ENCODE results near the gene DIDO1.

DIDO1 gene

GRCh38 chr20:62922451-62922921, 3.8 kb downstream of the DIDO1 start:
- intact Hi-C loops (cut with micrococcal nuclease): no loop called here
- H3K9me3 Mint-ChIP-seq: no peaks in the 10 kb centered on the region
- no peak overlapping the region for H3K4me3 Mint-ChIP-seq
- peaks cover 75% of the 10 kb centered on the region for H3K4me1 Mint-ChIP-seq (ENCODE audit: low read depth)
- no peak overlapping the region for H3K27ac Mint-ChIP-seq
- H3K36me3 Mint-ChIP-seq (ENCODE audit: low read depth): peaks cover 14% of the 10 kb centered on the region
- no peaks in the 10 kb centered on the region for H3K27me3 Mint-ChIP-seq

DNA sequence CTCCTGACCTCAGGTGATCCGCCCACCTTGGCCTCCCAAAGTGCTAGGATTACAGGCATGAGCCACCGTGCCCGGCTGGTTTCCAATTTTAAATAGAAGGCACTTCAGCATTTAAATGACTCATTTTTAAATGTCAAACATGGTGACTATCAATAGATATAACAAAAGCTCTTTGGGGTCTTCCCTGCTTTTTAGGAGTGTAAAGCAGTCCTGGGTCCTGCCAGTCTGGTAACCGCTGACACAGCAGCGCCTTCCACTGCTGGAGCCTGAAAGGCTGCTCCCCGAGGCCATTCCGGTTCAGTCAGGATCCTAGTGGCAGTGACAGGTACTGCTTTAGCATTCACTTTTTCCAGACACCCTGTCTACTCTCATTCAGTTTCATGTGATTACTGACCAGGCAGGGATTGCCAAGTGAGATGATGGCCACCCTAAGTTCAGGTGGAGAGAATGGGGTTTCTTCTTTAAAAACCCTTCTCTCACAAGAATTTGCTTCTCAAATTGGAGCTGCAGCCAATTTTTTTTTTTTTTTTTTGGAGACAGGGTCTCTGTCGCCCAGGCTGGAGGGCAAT, 5.1 kb downstream of the DIDO1 start:
- H3K36me3 Mint-ChIP-seq (ENCODE audit: low read depth): peaks cover 14% of the 10 kb centered on the region
- H3K27ac Mint-ChIP-seq: peak overlapping the region; percentile 32
- intact Hi-C loops (cut with micrococcal nuclease): no loop called here
- H3K9me3 Mint-ChIP-seq: no peaks in the 10 kb centered on the region
- H3K4me3 Mint-ChIP-seq: no peak overlapping the region
- peaks cover 74% of the 10 kb centered on the region for H3K4me1 Mint-ChIP-seq (ENCODE audit: low read depth)
- H3K27me3 Mint-ChIP-seq: no peaks in the 10 kb centered on the region

GRCh38 chr20:62920039-62920645, 6.2 kb downstream of the DIDO1 start:
- no peaks in the 10 kb centered on the region for H3K9me3 Mint-ChIP-seq
- no peaks in the 10 kb centered on the region for H3K27me3 Mint-ChIP-seq
- no peak overlapping the region for H3K4me3 Mint-ChIP-seq
- peak overlapping the region; percentile 32 for H3K27ac Mint-ChIP-seq
- intact Hi-C loops (cut with micrococcal nuclease): no loop called here
- H3K36me3 Mint-ChIP-seq (ENCODE audit: low read depth): peaks cover 5% of the 10 kb centered on the region
- H3K4me1 Mint-ChIP-seq (ENCODE audit: low read depth): peaks cover 79% of the 10 kb centered on the region

DNA sequence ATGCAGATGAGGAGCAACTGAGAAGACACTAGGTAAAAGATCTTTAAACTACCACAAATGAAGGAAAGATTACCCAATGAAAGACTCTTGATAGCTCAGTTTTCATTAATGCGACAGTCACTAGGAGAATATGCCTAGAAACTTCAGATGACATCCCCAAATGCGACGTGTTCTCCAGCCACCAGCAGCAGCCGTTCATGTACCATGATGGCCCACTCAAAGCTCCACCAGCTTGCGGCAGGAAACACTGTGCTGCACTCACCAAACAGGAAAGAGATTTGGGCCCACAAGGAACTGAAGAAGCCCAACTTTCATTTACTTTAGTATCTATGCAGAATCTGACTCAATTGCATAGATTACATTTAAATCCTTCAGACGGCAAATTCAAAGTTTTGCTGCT, 7.5 kb downstream of the DIDO1 start:
- intact Hi-C loops (cut with micrococcal nuclease): no loop called here
- no peaks in the 10 kb centered on the region for H3K27me3 Mint-ChIP-seq
- peaks cover 18% of the 10 kb centered on the region for H3K36me3 Mint-ChIP-seq (ENCODE audit: low read depth)
- H3K4me3 Mint-ChIP-seq: peak overlapping the region; percentile 34
- no peaks in the 10 kb centered on the region for H3K9me3 Mint-ChIP-seq
- peak overlapping the region; percentile 68 for H3K27ac Mint-ChIP-seq
- H3K4me1 Mint-ChIP-seq (ENCODE audit: low read depth): peaks cover 76% of the 10 kb centered on the region

GRCh38 chr20:62918147-62918546, 8.2 kb downstream of the DIDO1 start:
- H3K36me3 Mint-ChIP-seq (ENCODE audit: low read depth): peaks cover 25% of the 10 kb centered on the region
- H3K9me3 Mint-ChIP-seq: no peaks in the 10 kb centered on the region
- intact Hi-C loops (cut with micrococcal nuclease): no loop called here
- H3K4me1 Mint-ChIP-seq (ENCODE audit: low read depth): peaks cover 79% of the 10 kb centered on the region
- H3K4me3 Mint-ChIP-seq: no peak overlapping the region
- H3K27ac Mint-ChIP-seq: no peak overlapping the region
- H3K27me3 Mint-ChIP-seq: no peaks in the 10 kb centered on the region

DNA sequence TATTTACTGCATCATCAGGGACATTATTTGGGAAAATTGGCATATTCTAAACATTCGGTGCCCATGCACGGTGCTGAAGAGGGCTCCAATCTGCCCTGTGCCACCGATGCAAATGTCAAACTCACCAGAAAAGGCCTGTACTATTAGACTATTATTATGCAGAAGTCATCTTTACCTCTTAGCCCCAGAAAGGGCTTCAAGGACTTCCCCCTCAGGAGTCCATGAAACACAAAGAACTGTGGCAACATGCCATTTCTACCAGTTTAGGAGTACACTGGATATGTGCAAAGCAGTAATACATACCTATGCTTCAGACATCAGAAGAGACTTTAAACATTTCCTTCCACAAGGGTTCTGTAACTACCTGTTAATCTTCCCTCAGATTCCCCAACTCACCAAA, 8.6 kb downstream of the DIDO1 start:
- H3K27me3 Mint-ChIP-seq: no peaks in the 10 kb centered on the region
- no peak overlapping the region for H3K4me3 Mint-ChIP-seq
- H3K4me1 Mint-ChIP-seq (ENCODE audit: low read depth): peaks cover 80% of the 10 kb centered on the region
- peaks cover 29% of the 10 kb centered on the region for H3K36me3 Mint-ChIP-seq (ENCODE audit: low read depth)
- no peak overlapping the region for H3K27ac Mint-ChIP-seq
- no peaks in the 10 kb centered on the region for H3K9me3 Mint-ChIP-seq
- intact Hi-C loops (cut with micrococcal nuclease): no loop called here

GRCh38 chr20:62916703-62917476, 9.4 kb downstream of the DIDO1 start:
- H3K4me3 Mint-ChIP-seq: no peak overlapping the region
- intact Hi-C loops (cut with micrococcal nuclease): no loop called here
- no peak overlapping the region for H3K27ac Mint-ChIP-seq
- H3K36me3 Mint-ChIP-seq (ENCODE audit: low read depth): peaks cover 36% of the 10 kb centered on the region
- peaks cover 75% of the 10 kb centered on the region for H3K4me1 Mint-ChIP-seq (ENCODE audit: low read depth)
- H3K27me3 Mint-ChIP-seq: no peaks in the 10 kb centered on the region
- no peaks in the 10 kb centered on the region for H3K9me3 Mint-ChIP-seq

DNA sequence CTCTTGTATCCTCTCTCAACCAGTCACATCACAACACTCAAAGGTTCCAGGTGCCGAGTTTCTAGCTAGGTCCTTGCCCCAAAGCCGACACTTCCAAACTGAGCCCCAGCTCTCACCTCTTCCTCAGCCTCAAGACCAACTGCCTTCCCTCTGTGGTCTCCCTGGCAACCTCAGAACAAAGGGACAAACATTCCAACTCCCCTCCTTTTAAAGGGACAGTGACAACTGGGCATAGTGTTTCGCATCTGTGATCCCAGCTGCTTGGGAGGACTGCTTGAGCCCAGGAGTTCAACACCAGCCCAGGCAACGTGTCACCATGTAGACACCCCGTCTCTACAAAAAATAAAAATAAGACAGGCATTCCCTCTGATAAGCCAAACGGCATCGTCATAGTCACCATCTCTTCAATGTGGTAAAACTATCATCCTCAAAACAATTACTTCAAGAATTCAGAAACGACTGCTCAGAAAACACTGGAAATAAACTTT, 11.3 kb downstream of the DIDO1 start:
- Mint-ChIP-seq H3K4me1 (ENCODE audit: low read depth) (peaks cover 69% of the 10 kb centered on the region), H3K36me3 (ENCODE audit: low read depth) (peaks cover 51% of the 10 kb centered on the region), H3K27ac (peak overlapping the region; percentile 69), H3K9me3 (no peaks in the 10 kb centered on the region), H3K4me3 (peak overlapping the region; percentile 40), H3K27me3 (no peaks in the 10 kb centered on the region)
- intact Hi-C loops (cut with micrococcal nuclease): no loop called here

- no peaks in the 10 kb centered on the region for H3K9me3 Mint-ChIP-seq
- H3K4me3 Mint-ChIP-seq: no peak overlapping the region
- H3K4me1 Mint-ChIP-seq (ENCODE audit: low read depth): peaks cover 68% of the 10 kb centered on the region
- no peaks in the 10 kb centered on the region for H3K27me3 Mint-ChIP-seq
- peaks cover 56% of the 10 kb centered on the region for H3K36me3 Mint-ChIP-seq (ENCODE audit: low read depth)
- peak overlapping the region; percentile 69 for H3K27ac Mint-ChIP-seq
- intact Hi-C loops (cut with micrococcal nuclease): no loop called here
Observed at GRCh38 chr20:62914436-62914835, 11.9 kb downstream of the DIDO1 start.

GRCh38 chr20:62913043-62913630, 13.2 kb downstream of the DIDO1 start:
- intact Hi-C loops (cut with micrococcal nuclease): no loop called here
- no peak overlapping the region for H3K4me3 Mint-ChIP-seq
- no peak overlapping the region for H3K27ac Mint-ChIP-seq
- peaks cover 69% of the 10 kb centered on the region for H3K36me3 Mint-ChIP-seq (ENCODE audit: low read depth)
- peaks cover 55% of the 10 kb centered on the region for H3K4me1 Mint-ChIP-seq (ENCODE audit: low read depth)
- no peaks in the 10 kb centered on the region for H3K9me3 Mint-ChIP-seq
- no peaks in the 10 kb centered on the region for H3K27me3 Mint-ChIP-seq

DNA sequence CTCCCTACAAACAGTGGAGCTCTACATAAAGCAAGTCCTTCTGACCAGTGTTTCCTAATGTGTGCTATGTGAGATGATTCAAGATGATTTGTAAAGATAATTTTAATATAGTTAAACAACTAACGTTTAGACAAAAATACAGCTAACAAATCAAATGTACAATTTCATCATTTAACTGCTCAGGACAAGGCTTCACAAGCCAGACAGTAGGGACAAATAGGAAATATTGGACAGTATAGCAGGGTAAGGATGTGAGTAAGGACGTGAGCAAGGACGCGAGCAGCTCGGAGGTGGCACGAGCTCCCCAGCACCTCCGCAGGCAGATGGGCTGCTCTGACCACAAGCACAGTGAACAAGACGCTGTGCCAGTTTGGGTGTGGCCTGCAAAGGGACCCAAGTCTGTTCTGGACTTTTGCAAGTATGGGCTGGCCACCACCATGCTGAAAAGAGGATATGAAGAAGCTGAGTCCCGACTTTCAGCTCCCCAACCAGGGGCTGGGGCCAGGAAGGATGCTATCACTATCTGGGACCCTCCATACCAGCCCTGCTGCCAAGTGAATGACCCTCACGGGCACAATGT, 14.5 kb downstream of the DIDO1 start:
- Mint-ChIP-seq H3K27me3 (no peaks in the 10 kb centered on the region), H3K4me3 (no peak overlapping the region), H3K36me3 (ENCODE audit: low read depth) (peaks cover 83% of the 10 kb centered on the region), H3K27ac (peak overlapping the region; percentile 60), H3K4me1 (ENCODE audit: low read depth) (peaks cover 41% of the 10 kb centered on the region), H3K9me3 (no peaks in the 10 kb centered on the region)
- intact Hi-C loops (cut with micrococcal nuclease): no loop called here

DNA sequence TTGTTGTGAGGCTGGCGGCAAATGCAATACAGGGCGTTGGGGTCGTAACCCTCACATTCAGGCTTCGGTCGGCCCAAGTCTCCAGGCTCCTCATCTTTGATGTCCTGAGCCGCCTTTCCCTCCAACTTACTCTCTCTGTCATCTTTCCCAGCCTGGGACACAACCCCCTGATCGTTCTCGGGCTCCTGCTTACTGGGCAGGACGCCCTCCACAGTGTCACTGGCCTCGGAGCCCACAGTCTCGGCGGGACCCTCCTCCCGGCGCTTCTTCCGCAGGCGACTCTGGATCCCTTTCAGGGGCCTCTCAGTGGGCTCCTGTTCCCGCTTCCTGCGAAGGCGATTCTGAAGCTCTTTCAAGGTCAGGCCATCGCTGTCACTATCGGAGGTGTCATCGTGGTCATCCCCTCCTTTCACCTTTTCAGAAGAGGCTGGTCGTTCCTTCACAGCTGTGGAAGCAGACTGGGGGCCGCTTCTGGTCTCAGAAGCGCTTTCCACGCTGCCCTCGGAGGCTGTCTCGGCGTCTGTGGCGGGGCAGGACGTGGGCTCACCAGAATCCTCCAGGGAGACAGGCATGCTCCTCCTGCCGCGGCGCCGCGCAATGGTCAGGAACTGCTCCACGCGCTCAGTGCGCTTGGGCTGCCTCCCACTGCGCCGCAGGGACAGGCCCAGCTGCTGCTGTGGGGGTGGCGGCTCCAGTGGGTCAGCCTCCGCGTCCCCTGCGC, 15.4 kb downstream of the DIDO1 start:
- no peaks in the 10 kb centered on the region for H3K9me3 Mint-ChIP-seq
- H3K27ac Mint-ChIP-seq: no peak overlapping the region
- H3K4me1 Mint-ChIP-seq (ENCODE audit: low read depth): peaks cover 37% of the 10 kb centered on the region
- intact Hi-C loops (cut with micrococcal nuclease): no loop called here
- peaks cover 91% of the 10 kb centered on the region for H3K36me3 Mint-ChIP-seq (ENCODE audit: low read depth)
- H3K4me3 Mint-ChIP-seq: no peak overlapping the region
- no peaks in the 10 kb centered on the region for H3K27me3 Mint-ChIP-seq

DNA sequence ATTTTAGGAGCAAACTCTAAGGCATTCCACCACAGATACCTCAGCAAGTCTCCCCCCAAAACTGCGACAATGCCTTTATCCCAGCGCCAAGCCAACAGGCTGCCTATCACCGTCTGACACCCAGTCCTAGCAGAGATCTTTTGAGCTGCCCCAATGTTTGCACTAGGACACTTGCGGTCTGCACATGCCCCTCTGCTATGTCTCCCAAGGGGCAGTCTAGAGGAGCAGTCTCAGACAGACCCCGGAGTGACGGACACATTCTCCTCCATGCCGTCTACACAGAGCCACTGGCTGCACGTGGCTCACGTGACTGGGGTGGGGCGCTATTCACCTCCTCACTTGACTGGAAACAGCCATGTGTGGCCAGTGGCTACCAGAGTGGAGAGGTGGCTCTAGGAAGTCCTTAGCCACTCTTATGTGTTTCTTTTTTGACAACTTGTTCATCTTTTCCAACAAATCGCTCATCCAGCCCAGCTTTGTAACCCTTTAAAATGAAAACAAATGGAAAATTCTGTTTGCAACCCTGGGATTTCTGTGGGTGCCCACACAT, 16.0 kb downstream of the DIDO1 start:
- Mint-ChIP-seq H3K27ac (no peak overlapping the region), H3K36me3 (ENCODE audit: low read depth) (peaks cover 98% of the 10 kb centered on the region), H3K27me3 (no peaks in the 10 kb centered on the region), H3K4me3 (no peak overlapping the region), H3K4me1 (ENCODE audit: low read depth) (peaks cover 33% of the 10 kb centered on the region), H3K9me3 (no peaks in the 10 kb centered on the region)
- intact Hi-C loops (cut with micrococcal nuclease): no loop called here
